ENCODE data around the gene RASL12.

Gene RASL12

GRCh38 chr15:65085990-65086679 is 18.3 kb upstream of the RASL12 start:
- TF ChIP-seq, protein P1, sequence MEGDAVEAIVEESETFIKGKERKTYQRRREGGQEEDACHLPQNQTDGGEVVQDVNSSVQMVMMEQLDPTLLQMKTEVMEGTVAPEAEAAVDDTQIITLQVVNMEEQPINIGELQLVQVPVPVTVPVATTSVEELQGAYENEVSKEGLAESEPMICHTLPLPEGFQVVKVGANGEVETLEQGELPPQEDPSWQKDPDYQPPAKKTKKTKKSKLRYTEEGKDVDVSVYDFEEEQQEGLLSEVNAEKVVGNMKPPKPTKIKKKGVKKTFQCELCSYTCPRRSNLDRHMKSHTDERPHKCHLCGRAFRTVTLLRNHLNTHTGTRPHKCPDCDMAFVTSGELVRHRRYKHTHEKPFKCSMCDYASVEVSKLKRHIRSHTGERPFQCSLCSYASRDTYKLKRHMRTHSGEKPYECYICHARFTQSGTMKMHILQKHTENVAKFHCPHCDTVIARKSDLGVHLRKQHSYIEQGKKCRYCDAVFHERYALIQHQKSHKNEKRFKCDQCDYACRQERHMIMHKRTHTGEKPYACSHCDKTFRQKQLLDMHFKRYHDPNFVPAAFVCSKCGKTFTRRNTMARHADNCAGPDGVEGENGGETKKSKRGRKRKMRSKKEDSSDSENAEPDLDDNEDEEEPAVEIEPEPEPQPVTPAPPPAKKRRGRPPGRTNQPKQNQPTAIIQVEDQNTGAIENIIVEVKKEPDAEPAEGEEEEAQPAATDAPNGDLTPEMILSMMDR (IDR thresholded peaks at IDR 0.05; ENCODE audit: control insufficient read depth, insufficient read depth, low read depth, low read length, missing control alignments) = peak; percentile 62
- H3K4me3 ChIP-seq (ENCODE audit: control insufficient read depth, low read depth, low read length) = no peak overlapping the region
- DNase-seq (ENCODE audit: low read depth) = no peak

DNA sequence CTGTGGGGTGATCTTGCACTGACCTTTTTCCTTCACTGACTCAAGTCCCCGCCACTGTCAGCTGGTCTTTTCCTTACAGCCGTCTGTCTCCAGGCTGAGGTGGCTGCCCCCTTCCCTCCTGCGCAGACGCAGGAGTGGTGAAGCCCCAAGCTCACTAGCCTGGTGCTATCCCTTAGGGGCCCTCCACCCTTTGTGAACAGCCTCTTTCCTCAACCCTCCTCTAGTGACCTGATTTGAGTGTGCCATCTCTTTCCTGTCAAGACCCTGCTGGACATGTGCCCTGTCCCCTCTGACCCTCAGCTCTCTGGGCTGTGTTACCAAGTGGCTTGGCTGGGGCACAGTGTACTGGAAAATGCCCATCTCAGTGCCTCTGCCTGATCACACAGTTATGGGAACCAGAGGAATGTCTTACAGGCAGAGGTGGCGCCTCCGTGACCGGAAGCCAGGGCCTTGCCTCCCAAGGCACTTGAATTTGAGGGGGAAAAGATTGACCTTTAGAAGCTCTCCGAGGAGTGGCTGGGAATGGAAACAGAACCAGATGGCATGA is 17.5 kb upstream of the RASL12 start:
- H3K4me3 ChIP-seq (ENCODE audit: control insufficient read depth, low read depth, low read length) = no peak overlapping the region
- TF ChIP-seq, protein P1 (IDR thresholded peaks at IDR 0.05; ENCODE audit: control insufficient read depth, insufficient read depth, low read depth, low read length, missing control alignments) = no peak
- no peak for DNase-seq (ENCODE audit: low read depth)

GRCh38 chr15:65084500-65085206 is 16.9 kb upstream of the RASL12 start:
- TF ChIP-seq, protein P1 (IDR thresholded peaks at IDR 0.05; ENCODE audit: control insufficient read depth, insufficient read depth, low read depth, low read length, missing control alignments) = no peak
- no peak overlapping the region for H3K4me3 ChIP-seq (ENCODE audit: control insufficient read depth, low read depth, low read length)
- no peak for DNase-seq (ENCODE audit: low read depth)

DNA sequence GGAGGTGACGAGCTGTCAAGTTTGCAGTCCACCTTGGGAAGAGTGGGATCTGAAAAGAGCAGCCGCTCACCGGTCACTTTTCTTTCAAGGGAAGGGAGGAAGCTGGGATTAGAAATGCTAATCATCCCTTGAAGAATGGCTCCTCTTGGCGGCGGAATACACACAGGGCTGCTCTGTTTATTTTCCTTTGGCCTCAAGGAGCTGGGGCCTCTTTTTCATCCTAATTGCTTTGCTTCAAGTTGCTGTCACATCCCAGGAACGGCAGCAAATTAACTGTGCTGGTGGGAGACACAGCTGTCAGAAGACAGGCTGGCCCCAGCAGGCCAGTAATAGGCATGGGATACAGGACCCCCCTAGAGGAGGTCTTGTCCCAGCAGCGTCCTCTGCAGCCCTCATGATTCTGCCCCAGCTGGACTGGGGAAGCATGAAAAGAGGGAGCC is 15.5 kb upstream of the RASL12 start:
- no peak for DNase-seq (ENCODE audit: low read depth)
- H3K4me3 ChIP-seq (ENCODE audit: control insufficient read depth, low read depth, low read length) = no peak overlapping the region
- TF ChIP-seq, protein P1 (IDR thresholded peaks at IDR 0.05; ENCODE audit: control insufficient read depth, insufficient read depth, low read depth, low read length, missing control alignments) = peak; percentile 33

DNA sequence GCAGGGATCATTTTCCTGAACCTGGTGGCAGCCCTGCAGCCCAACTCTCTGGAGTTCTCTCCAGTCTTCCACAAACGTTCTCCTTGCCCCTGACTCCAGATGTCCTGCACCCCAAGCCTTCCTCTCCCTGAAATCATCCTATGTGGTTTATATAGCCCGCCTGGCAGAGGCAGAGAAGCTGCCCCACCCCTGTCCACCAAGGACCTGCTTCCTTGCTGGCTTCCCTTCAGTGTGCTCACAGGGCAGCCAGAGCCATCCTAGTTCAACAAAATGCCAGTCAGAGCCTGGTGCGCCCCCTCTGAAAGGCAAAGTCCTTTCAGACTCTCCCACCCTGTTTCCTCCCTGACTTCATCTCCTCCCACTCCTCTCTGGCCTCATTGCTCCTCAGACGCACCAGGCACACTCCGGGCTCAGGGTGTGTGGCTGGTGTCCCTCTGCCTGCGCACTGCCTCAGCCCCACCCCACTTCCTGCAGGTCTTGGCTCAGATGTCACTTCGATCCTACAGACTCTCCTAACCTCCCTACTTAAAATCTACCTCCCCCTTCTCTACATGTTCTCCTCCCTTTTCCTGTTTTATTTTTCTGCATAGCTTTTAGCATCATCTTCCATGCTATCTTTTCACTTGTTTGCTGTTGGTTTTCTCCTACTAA is 14.6 kb upstream of the RASL12 start:
- no peak overlapping the region for H3K4me3 ChIP-seq (ENCODE audit: control insufficient read depth, low read depth, low read length)
- TF ChIP-seq, protein P1 (IDR thresholded peaks at IDR 0.05; ENCODE audit: control insufficient read depth, insufficient read depth, low read depth, low read length, missing control alignments) = no peak
- DNase-seq (ENCODE audit: low read depth) = no peak

DNA sequence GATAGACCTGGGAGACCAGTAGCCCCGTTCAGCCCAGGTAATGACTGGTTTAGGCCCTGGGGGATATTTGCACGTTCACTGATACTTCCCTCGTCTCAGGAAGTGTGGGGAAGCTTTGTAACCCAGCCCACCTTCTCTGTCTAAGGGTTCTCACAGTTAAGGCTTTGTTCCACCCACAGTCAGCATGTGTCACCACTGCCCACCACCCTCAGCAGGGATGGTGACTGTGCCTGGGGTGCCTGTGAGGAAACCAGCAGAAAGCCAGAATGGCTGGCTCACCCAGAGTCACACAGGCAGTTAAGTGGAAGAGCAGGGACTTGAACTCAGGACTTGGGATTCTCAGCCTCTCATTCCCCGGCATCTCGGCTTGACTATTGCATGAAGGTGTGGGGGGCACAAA is 14.0 kb upstream of the RASL12 start:
- TF ChIP-seq, protein P1 (IDR thresholded peaks at IDR 0.05; ENCODE audit: control insufficient read depth, insufficient read depth, low read depth, low read length, missing control alignments) = no peak
- H3K4me3 ChIP-seq (ENCODE audit: control insufficient read depth, low read depth, low read length) = no peak overlapping the region
- no peak for DNase-seq (ENCODE audit: low read depth)

All from AG09309 (cell line).